Mucosa of descending colon (tissue), 3 donors: ENCODE measurements around the gene DDX31. TPM values are rescaled to one million over a fixed set of nuclear protein-coding genes. Genes with fewer than 3 reads are reported as not detected.

ENCODE experiments used
- ATAC-seq: fragments of 200-7000 bp; cut with Tn5 transposase; one replicate; pipeline ENCODE4 v1.9.1; 2020; ENCODE audit warnings: mild to moderate bottlenecking, moderate library complexity
- DNase-seq, 3 donors: peaks; one replicate each; pipeline ENCODE4 v3.0.0-alpha.2; 2020
- H3K36me3 ChIP-seq: fragments of 200-600 bp; one replicate; pipeline ENCODE4 v1.8.0; 2021; ENCODE audit warnings: low read depth, mild to moderate bottlenecking
- H3K4me1 ChIP-seq: fragments of 200-600 bp; one replicate; pipeline ENCODE4 v1.8.0; 2021; ENCODE audit warnings: low read depth, mild to moderate bottlenecking
- H3K4me3 ChIP-seq: fragments of 200-600 bp; one replicate; pipeline ENCODE4 v1.8.0; 2021; ENCODE audit warnings: mild to moderate bottlenecking
- H3K9me3 ChIP-seq: fragments of 200-600 bp; one replicate; pipeline ENCODE4 v1.8.0; 2021; ENCODE audit warnings: mild to moderate bottlenecking
- intact Hi-C, 2 donors: fragments of 100-400 bp; cut with DNase I in 1 of 2; cut with micrococcal nuclease in 1 of 2; formaldehyde crosslinking; loops; one replicate each; pipeline versions ENCODE4 v1.11.0 to v1.11.1; 2022; cut with DNase I, micrococcal nuclease
- total RNA-seq, 3 donors: library from RNA; stranded (reverse); fragmentation: NEBNext Ultra II Directional in 2 of 3; extraction: Animal tissue kit (Norgen Biotek cat#: 25700) in 2 of 3; gene quantifications; one replicate each; pipeline versions ENCODE4 v1.2.1 to v1.2.4, GENCODE V29; 2021 to 2023
- TF ChIP-seq, protein P1 (sequence below): fragments of 200-600 bp; IDR thresholded peaks from one replicate; pipeline ENCODE4 v1.8.0; 2022; ENCODE audit warnings: antibody characterized with exemption, mild to moderate bottlenecking
- donor health status: DM: no; HTN: no; CAD: no; lungs with moderate emphysema.
- donor health status: DM: no; HTN: no; CAD: no.
- donor health status: DM: no; HTN: yes; CAD: no.

DDX31 gene
- total RNA-seq, 3 donors from 2014 or later: 8.7 to 11.2 (median 9.5) TPM

DNA sequence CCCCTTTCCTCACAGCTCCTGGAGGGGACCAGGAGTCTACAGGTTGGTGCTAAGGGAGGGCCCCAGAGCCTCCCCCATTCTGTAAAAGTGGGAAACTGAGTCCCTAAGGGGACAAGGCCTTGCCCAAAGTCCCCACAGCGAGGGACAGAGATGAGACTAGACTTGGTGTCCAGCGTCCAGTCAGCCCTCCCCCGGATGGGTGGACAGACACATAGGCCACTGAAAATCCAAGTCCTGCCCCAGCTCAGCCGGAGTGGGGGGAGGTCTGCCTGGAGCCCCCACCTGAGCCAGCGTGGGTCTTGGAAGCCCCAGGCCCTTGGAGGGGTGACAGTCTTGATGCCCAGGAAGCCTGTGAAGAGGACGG, 82.2 kb downstream of the DDX31 start:
- H3K36me3 ChIP-seq: no peaks in the 10 kb centered on the region
- intact Hi-C loops: no loop called here
- TF ChIP-seq, protein P1, sequence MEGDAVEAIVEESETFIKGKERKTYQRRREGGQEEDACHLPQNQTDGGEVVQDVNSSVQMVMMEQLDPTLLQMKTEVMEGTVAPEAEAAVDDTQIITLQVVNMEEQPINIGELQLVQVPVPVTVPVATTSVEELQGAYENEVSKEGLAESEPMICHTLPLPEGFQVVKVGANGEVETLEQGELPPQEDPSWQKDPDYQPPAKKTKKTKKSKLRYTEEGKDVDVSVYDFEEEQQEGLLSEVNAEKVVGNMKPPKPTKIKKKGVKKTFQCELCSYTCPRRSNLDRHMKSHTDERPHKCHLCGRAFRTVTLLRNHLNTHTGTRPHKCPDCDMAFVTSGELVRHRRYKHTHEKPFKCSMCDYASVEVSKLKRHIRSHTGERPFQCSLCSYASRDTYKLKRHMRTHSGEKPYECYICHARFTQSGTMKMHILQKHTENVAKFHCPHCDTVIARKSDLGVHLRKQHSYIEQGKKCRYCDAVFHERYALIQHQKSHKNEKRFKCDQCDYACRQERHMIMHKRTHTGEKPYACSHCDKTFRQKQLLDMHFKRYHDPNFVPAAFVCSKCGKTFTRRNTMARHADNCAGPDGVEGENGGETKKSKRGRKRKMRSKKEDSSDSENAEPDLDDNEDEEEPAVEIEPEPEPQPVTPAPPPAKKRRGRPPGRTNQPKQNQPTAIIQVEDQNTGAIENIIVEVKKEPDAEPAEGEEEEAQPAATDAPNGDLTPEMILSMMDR: no peak

DNA sequence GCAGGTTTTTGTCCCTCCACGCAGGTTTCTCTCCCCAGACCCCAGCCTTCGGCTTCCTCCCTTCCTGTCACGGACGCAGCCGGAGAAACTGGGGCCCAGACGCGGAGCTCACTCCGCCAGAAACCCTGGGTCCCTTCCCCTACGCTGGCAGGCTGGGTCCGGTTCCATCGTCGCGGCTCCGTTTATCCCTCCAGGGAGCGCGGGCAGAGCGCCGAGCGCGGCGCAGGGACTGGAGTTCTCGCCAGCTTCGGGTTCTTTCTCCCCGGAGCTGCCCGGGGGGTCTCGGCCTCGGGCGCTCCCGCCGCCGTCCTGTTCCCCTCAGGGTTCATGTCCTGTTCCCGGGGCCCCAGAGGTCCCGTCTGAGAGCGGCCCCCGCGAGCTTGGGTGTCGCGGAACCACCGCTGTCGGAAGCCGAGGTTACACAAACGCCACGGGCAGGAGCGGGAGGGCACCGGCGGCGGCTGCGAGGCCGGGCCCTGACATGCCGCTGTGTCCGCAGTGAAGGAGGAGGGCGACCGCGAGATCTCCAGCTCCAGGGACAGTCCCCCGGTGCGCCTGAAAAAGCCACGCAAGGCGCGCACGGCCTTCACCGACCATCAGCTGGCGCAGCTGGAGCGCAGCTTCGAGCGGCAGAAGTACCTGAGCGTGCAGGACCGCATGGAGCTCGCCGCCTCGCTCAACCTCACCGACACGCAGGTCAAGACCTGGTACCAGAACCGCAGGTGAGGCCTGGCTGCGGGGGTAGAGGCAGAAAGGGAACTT, 82.8 kb downstream of the DDX31 start:
- DNase-seq: no peak
- intact Hi-C loops: no loop called here
- TF ChIP-seq, protein P1: no peak
- Histone ChIP-seq H3K36me3 (no peaks in the 10 kb centered on the region), H3K9me3 (no peaks in the 10 kb centered on the region), H3K4me1 (peaks cover under 1% of the 10 kb centered on the region), H3K4me3 (no peak overlapping the region)
- ATAC-seq: no peak

More for the DNA sequence above, 82.2 kb downstream of the DDX31 start:
- Histone ChIP-seq H3K4me1 (no peaks in the 10 kb centered on the region), H3K4me3 (no peak overlapping the region), H3K9me3 (no peaks in the 10 kb centered on the region)
- no peak for DNase-seq
- ATAC-seq: no peak

DNA sequence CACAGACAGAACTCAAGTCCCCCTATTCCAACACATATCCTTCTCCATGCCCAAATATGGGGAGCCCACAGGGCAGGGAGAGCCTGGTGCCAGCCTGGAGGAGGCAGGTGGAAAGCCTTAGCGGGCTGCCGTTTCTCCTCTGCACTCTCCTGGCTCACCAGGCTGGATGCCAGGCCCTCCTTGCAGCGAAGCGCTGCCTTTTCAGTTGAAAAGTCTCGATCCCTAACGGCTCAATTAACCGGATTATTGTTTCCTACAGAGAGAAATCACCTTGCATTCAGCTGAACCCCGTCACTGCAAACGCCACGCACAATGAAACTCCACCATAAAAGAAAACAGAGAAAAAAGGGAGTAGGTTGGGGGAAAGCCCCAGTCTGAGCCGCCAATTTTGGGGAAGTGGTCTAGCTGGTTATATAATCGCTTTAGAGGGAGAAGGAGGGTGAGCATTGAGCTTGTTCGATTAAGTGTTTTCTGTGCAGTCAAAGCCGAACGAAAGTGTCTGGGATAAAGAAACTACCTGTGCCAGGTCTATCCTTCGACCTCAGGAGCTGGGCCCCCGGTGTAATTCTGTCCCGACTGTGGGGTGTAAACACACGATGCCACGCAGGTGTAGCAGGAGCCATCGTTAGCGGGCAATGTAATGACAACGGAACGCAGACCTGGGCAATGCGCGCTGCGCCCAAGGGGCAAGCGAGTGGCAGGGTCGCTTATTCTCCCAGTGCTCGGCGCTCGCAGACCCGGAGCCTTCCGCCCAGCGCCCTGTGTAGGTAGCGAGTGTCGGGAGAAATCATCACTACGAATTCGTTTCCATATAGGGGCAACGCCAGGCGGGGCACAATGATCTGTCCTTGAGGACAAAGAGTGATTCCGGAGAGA, 83.6 kb downstream of the DDX31 start:
- no peak for ATAC-seq
- Histone ChIP-seq H3K4me3 (no peak overlapping the region), H3K4me1 (peaks cover 6% of the 10 kb centered on the region), H3K9me3 (no peaks in the 10 kb centered on the region), H3K36me3 (no peaks in the 10 kb centered on the region)
- intact Hi-C loops: no loop called here
- TF ChIP-seq, protein P1: no peak
- no peak for DNase-seq

DNA sequence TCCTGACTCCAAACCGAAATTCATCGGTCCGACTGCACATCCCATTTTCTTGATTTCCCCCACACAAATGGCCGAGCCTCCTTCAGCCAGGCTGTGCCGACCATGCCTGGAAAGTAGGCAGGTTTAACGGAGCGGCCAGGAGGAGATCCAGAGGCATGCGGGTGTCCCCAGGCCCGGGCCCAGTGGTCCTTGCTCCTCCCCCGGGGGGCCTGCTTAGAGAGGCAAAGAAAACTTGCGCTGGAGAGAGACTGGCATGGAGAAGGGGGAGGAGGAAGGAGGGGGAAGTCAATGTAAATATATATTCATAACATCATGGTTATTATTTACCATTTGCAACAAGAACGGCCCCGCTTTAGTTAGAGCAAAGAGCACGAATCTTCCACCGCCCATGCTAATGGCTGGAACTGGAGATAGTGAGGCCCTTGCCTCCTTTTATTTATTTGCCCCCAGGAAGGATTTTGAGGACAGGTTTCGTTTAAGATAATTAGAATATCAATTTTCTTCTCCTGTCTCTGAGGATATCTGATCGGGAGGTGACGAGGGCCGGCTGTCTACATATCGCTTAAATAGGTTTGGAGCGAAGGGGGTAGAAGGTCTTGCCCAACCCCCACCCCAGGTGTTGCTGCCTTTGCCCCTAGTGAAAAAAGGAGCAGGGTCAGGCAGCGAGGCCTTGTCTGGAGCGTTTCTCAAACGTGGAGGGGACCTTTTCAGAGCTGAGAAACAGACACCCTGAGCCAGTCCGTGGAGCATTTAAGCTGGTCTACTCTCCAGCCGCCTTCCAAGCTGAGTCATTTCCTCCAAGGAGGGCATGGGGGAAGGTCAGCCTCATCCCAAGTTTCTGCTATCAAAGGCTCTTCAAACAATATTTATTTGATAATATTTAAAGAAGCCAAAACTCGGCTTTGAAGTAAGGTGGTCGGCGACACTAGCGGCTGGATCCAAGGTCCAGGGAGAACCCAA, 84.9 kb downstream of the DDX31 start:
- ATAC-seq (no peak), DNase-seq (no peak)
- intact Hi-C loops: no loop called here
- H3K4me3 ChIP-seq: no peak overlapping the region
- no peaks in the 10 kb centered on the region for H3K36me3 ChIP-seq
- TF ChIP-seq, protein P1: no peak
- H3K4me1 ChIP-seq: peaks cover 6% of the 10 kb centered on the region
- no peaks in the 10 kb centered on the region for H3K9me3 ChIP-seq

DNA sequence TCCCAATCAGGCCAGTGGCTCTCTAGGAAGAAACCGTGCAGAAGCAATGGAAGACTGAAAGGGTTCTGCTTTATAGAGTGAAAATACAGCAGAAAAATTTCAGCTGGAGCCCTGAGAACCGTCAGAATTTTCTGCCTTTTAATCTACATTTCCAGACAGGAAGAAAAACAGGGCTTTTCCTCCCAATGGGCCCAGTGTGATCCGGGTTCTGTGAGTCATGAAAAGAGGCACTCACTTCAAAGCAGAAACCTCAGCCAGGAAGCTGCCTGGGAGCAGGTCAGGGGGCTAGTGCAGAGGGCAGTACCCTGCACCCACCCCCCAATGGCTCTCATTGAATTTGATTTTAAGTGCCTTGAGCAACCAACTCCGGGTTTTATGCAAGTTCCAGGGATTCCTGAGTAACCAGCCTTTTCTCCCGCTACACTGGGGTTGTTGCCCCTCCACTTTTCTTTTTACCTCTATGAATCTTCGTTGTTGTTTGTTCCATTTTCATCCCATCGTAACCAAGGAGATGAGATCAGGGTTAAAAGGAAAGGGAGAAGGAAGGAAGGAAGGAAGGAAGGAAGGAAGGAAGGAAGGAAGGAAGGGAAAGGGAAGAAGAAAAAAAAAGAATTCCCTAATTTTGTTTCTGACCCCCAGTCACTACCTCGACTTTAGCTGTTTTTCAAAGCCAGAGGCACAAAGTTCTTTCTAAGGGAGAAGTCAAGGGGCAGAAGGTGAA, 86.0 kb downstream of the DDX31 start:
- intact Hi-C loops: no loop called here
- DNase-seq (no peak), ATAC-seq (no peak)
- H3K4me3 ChIP-seq: no peak overlapping the region
- H3K9me3 ChIP-seq: no peaks in the 10 kb centered on the region
- TF ChIP-seq, protein P1: no peak
- peaks cover 6% of the 10 kb centered on the region for H3K4me1 ChIP-seq
- no peaks in the 10 kb centered on the region for H3K36me3 ChIP-seq
